HG02588 (cell line): ENCODE data around the gene CCDC171.
"Not testable (repeated sequence)": the region's sequence is repeated elsewhere in the genome, so short reads cannot be mapped to it uniquely, and the experiment has no call there.

Source experiments
- ATAC-seq: cut with Tn5 transposase; IDR thresholded peaks from one replicate; pipeline ENCODE4 v1.9.1; 2021; ENCODE audit warnings: mild to moderate bottlenecking, moderate library complexity; ENCODE audit not compliant: unreplicated experiment

Gene CCDC171

GRCh38 chr9:15549611-15550010 is 3.2 kb upstream of the CCDC171 start:
- no peak for ATAC-seq

GRCh38 chr9:15553528-15553898 is 670 bp downstream of the CCDC171 start:
- peak; percentile 13 for ATAC-seq

- no peak for ATAC-seq
Measured at GRCh38 chr9:15570769-15571168, 17.9 kb downstream of the CCDC171 start.

- ATAC-seq = no peak
Measured at GRCh38 chr9:15572200-15572770, 19.4 kb downstream of the CCDC171 start.

GRCh38 chr9:15576350-15577050 is 23.7 kb downstream of the CCDC171 start:
- no peak for ATAC-seq

- no peak for ATAC-seq
Measured at GRCh38 chr9:15578714-15579113, 25.9 kb downstream of the CCDC171 start.

GRCh38 chr9:15584379-15584778 is 31.5 kb downstream of the CCDC171 start:
- no peak for ATAC-seq

- no peak for ATAC-seq
Measured at GRCh38 chr9:15592317-15592716, 39.5 kb downstream of the CCDC171 start.

GRCh38 chr9:15592940-15593339 is 40.1 kb downstream of the CCDC171 start:
- ATAC-seq = not testable (repeated sequence)

GRCh38 chr9:15600666-15601330 is 48.0 kb downstream of the CCDC171 start:
- not testable (repeated sequence) for ATAC-seq

GRCh38 chr9:15606643-15607472 is 54.0 kb downstream of the CCDC171 start:
- no peak for ATAC-seq

GRCh38 chr9:15612962-15613361 is 60.1 kb downstream of the CCDC171 start:
- peak; percentile 78 for ATAC-seq

- ATAC-seq = no peak
Measured at GRCh38 chr9:15617782-15618181, 64.9 kb downstream of the CCDC171 start.

GRCh38 chr9:15618540-15619331 is 65.9 kb downstream of the CCDC171 start:
- ATAC-seq = no peak

GRCh38 chr9:15622318-15622971 is 69.6 kb downstream of the CCDC171 start:
- no peak for ATAC-seq

GRCh38 chr9:15635752-15636151 is 82.9 kb downstream of the CCDC171 start:
- ATAC-seq = no peak

GRCh38 chr9:15640121-15640520 is 87.3 kb downstream of the CCDC171 start:
- no peak for ATAC-seq

- no peak for ATAC-seq
Measured at GRCh38 chr9:15641291-15641690, 88.4 kb downstream of the CCDC171 start.

- no peak for ATAC-seq
Measured at GRCh38 chr9:15642369-15642962, 89.6 kb downstream of the CCDC171 start.

- ATAC-seq = no peak
Measured at GRCh38 chr9:15670246-15670645, 117.4 kb downstream of the CCDC171 start.
